Small intestine (tissue), 7 donors: ENCODE results near the gene B4GALNT1. TPM values are rescaled to one million over a fixed set of nuclear protein-coding genes. Genes with fewer than 3 reads are reported as not detected.
"Not testable (repeated sequence)": the region's sequence is repeated elsewhere in the genome, so short reads cannot be mapped to it uniquely, and the experiment has no call there.

ENCODE experiments used
- DNase-seq, 2 donors: peaks; one replicate each; pipeline versions ENCODE4 v3.0.0 to v3.0.0-alpha.2; 2013
- FAIRE-seq: peaks from 2 replicates; lab custom pipeline; 2012; peaks lifted over from hg19 to GRCh38; lab: Jason Lieb, UNC
- H3K27ac ChIP-seq, 3 donors: one replicate each; pipeline ENCODE4 v1.5.1; 2013; ENCODE audit warnings: low read length in 2 of 3, mild to moderate bottlenecking in 2 of 3, control low read depth in 1 of 3, inconsistent platforms in 1 of 3, low read depth in 1 of 3, moderate library complexity in 1 of 3
- H3K27me3 ChIP-seq, 3 donors: one replicate each; pipeline ENCODE4 v1.6.1; 2013; ENCODE audit warnings: low read length in 3 of 3, inconsistent platforms in 1 of 3; ENCODE audit not compliant: control insufficient read depth in 3 of 3, insufficient read depth in 3 of 3
- H3K36me3 ChIP-seq, 3 donors: one replicate each; pipeline ENCODE4 v1.6.1; 2013; ENCODE audit warnings: low read length in 3 of 3, inconsistent platforms in 1 of 3, low read depth in 1 of 3, mild to moderate bottlenecking in 1 of 3, moderate library complexity in 1 of 3; ENCODE audit not compliant: control insufficient read depth in 3 of 3, insufficient read depth in 2 of 3
- H3K4me1 ChIP-seq, 3 donors: one replicate each; pipeline ENCODE4 v1.6.1; 2013; ENCODE audit warnings: low read length in 2 of 3, inconsistent platforms in 1 of 3, low read depth in 1 of 3, mild to moderate bottlenecking in 1 of 3, moderate library complexity in 1 of 3; ENCODE audit not compliant: control insufficient read depth in 3 of 3, insufficient read depth in 2 of 3
- H3K4me3 ChIP-seq, 3 donors: one replicate each; pipeline ENCODE4 v1.5.1; 2013; ENCODE audit warnings: low read length in 3 of 3, control low read depth in 1 of 3, inconsistent platforms in 1 of 3, low read depth in 1 of 3, mild to moderate bottlenecking in 1 of 3, moderate library complexity in 1 of 3
- H3K9me3 ChIP-seq, 2 donors: one replicate each; pipeline ENCODE4 v1.6.1; 2013; ENCODE audit warnings: low read depth in 1 of 2, low read length in 1 of 2; ENCODE audit not compliant: control insufficient read depth in 2 of 2, insufficient read depth in 1 of 2
- WGBS, 3 donors: extraction: QIAGEN DNeasy Blood & Tissue Kit; methylation state at CpG; one replicate each; pipeline ENCODE4 v1.1.7; 2013; 5-methylcytosine and 5-hydroxymethylcytosine counted together
- polyA plus RNA-seq, 4 donors: library from polyadenylated mRNA; stranded (reverse) in 3 of 4; unstranded in 1 of 4; fragments of 200-250 nt in 3 of 4; fragments of 120-200 nt in 1 of 4; gene quantifications; one replicate each; pipeline versions ENCODE4 v1.2.1 to v1.2.3, GENCODE V29; 2013
- donor health status: healthy with polysubstance abuse.
- donor health status: control.
- donor health status: control.
- donor health status: Bipolar disorder and iron deficiency.
- donor health status: healthy.

Gene B4GALNT1
- polyA plus RNA-seq, 4 donors = 0.27 to 2.1 (median 0.95) TPM; not detected in 1

DNA sequence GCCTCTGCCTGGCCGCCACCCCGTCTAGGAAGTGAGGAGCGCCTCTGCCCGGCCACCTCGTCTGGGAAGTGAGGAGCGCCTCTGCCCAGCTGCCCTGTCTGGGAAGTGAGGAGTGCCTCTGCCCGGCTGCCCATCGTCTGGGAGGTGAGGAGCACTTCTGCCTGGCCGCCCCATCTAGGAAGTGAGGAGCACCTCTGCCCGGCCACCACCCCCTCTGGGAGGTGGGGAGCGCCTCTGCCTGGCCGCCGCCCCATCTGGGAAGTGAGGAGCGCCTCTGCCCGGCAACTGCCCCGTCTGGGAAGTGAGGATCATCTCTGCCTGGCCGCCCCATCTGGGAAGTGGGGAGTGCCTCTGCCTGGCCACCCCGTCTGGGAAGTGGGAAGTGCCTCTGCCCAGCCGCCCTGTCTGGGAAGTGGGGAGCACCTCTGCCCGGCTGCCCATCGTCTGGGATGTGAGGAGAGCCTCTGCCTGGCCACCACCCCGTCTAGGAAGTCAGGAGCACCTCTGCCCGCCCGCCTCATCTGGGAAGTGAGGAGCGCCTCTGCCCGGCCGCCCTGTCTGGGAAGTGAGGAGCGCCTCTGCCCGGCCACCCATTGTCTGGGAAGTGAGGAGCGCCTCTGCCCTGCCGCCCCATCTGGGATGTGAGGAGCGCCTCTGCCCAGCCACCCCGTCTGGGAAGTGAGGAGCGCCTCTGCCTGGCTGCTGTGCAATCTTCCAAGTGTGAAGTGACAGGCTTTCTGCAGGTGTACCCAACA, 32.2 kb upstream of the B4GALNT1 start:
- H3K27ac ChIP-seq, H3K36me3 ChIP-seq, DNase-seq, H3K4me3 ChIP-seq, FAIRE-seq, H3K4me1 ChIP-seq, H3K27me3 ChIP-seq, H3K9me3 ChIP-seq: not testable (repeated sequence)
- 89 to 90% (median 89%) methylated on average over 34 of the region's 34 CpGs for WGBS, 3 donors

DNA sequence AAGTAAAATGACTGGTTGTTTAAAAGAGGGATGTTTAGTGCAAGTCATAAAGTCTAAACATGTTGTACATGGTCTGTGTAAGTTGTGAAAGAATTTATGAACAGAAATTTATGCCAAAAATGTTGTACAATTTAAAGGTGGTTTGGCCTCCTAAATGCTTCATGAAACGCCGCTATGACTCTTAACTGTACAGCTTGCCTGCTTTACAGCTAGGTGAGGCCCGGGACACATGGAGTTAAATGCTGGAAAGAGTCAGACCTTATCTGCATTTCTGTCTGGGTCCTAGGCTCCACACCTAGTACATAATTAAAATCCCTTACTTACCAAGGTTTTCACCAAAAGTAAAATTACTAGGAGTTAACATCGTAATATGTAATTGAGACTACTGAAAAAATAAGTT, 28.4 kb upstream of the B4GALNT1 start:
- 85 to 92% (median 88%) methylated on average over 4 of the region's 4 CpGs for WGBS, 3 donors
- FAIRE-seq (no peak), DNase-seq (no peak)
- no peaks in the 10 kb centered on the region for H3K36me3 ChIP-seq
- H3K27ac ChIP-seq = no peak overlapping the region
- H3K27me3 ChIP-seq = peaks cover 0 to 4% (median 0%) of the 10 kb centered on the region in 3 donors
- no peak overlapping the region for H3K4me3 ChIP-seq
- H3K9me3 ChIP-seq = peaks cover 0 to 8% of the 10 kb centered on the region in 2 donors
- H3K4me1 ChIP-seq = no peaks in the 10 kb centered on the region

DNA sequence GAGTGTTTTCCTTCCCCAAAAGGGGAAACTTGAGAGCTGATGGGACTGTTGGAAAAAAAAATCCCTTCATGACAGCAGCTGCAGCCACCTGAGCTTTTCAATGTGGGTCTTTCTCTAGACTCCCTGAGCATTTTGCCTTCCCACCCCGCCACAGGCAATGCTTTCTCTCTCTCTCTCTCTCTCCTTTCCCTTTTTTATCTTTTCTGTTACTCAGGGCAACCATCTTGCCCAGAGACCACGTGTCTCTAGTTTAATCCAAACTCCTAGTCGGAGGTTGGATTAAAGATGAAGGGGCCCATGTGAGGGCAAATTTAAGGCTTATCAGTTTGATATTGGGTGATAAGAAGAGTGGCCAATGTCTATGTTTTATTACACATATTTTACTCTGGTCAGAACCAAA, 25.9 kb upstream of the B4GALNT1 start:
- Histone ChIP-seq H3K27ac (no peak overlapping the region), H3K36me3 (no peaks in the 10 kb centered on the region), H3K4me3 (no peak overlapping the region), H3K4me1 (no peaks in the 10 kb centered on the region), H3K9me3 (peaks cover 0 to 3% of the 10 kb centered on the region in 2 donors), H3K27me3 (peaks cover 0 to 4% (median 0%) of the 10 kb centered on the region in 3 donors)
- 46 to 52% (median 48%) methylated on average over 3 of the region's 3 CpGs for WGBS, 3 donors
- FAIRE-seq = no peak
- no peak for DNase-seq

DNA sequence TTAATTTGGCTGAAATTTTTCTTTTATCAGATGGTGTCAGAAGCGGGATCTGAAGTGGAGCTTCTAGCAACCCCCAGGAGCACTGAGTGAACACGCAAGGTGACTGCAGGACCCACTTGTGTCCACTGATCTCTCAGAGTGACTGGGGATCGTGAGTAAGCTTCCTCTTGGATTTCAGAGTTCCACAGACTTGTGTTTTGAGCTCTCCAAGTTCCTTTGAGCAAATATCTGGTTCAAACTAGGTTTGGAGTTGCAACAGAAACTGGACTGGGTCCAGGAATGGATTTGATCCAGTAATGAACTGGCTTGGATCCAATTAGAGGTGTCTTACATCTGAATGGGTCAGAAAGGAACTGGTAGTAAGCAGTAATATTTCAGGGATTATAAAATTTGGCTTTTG, 24.7 kb upstream of the B4GALNT1 start:
- H3K36me3 ChIP-seq = no peaks in the 10 kb centered on the region
- H3K27me3 ChIP-seq = peaks cover 0 to 4% (median 0%) of the 10 kb centered on the region in 3 donors
- H3K27ac ChIP-seq = no peak overlapping the region
- no peaks in the 10 kb centered on the region for H3K4me1 ChIP-seq
- DNase-seq (no peak), FAIRE-seq (no peak)
- 49 to 57% (median 51%) methylated on average over 3 of the region's 3 CpGs for WGBS, 3 donors
- H3K9me3 ChIP-seq = peaks cover 0 to 3% of the 10 kb centered on the region in 2 donors
- no peak overlapping the region for H3K4me3 ChIP-seq

DNA sequence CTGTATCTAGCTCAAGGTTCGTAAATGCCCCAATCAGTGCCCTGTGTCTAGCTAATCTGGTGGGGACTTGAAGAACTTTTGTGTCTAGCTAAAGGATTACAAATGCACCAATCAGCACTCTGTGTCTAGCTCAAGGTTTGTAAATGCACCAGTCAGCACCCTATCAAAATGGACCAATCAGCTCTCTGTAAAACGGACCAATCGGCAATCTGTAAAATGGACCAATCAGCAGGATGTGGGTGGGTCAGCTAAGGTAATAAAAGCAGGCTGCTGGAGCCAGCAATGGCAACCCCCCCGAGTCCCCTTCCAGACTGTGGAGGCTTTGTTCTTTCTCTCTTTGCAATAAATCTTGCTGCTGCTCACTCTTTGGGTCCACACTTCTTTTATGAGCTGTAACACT, 23.4 kb upstream of the B4GALNT1 start:
- WGBS, 3 donors = 73 to 81% (median 80%) methylated on average over 4 of the region's 4 CpGs
- H3K9me3 ChIP-seq, H3K36me3 ChIP-seq, FAIRE-seq, H3K4me1 ChIP-seq, H3K4me3 ChIP-seq, H3K27me3 ChIP-seq, H3K27ac ChIP-seq, DNase-seq: not testable (repeated sequence)

DNA sequence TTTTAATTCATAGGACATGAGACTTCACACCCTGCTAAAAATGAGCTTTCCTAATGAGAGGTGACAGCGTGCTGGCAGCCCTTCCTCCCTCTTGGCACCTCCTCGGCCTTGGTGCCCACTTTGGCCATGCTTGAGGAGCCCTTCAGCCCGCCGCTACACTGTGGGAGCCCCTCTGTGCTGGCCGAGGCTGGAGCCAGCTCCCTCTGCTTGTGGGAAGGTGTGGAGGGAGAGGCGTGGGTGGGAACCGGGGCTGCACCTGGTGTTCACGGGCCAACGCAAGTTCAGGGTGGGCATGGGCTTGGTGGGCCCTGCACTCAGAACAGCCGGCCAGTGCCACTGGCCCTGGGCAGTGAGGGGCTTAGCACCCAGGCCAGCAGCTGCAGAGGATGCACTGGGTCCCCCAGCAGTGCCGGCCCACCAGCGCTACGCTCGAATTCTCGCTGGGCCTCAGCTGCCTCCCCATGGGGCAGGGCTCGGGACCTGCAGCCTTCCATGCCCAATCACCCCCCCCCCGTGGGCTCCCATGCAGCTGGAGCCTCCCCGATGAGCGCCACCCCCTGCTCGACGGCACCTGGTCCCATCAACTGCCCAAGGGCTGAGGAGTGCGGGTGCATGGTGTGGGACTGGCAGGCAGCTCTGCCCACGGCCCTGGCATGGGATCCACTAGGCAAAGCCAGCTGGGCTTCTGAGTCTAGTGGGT, 22.7 kb upstream of the B4GALNT1 start:
- no peak for DNase-seq
- Histone ChIP-seq H3K27ac (no peak overlapping the region), H3K4me3 (no peak overlapping the region), H3K27me3 (peaks cover 0 to 4% (median 0%) of the 10 kb centered on the region in 3 donors), H3K4me1 (no peaks in the 10 kb centered on the region), H3K36me3 (no peaks in the 10 kb centered on the region), H3K9me3 (peaks cover 0 to 3% of the 10 kb centered on the region in 2 donors)
- WGBS, 3 donors = 79 to 84% (median 81%) methylated on average over 21 to 23 of the region's 23 CpGs
- no peak for FAIRE-seq

DNA sequence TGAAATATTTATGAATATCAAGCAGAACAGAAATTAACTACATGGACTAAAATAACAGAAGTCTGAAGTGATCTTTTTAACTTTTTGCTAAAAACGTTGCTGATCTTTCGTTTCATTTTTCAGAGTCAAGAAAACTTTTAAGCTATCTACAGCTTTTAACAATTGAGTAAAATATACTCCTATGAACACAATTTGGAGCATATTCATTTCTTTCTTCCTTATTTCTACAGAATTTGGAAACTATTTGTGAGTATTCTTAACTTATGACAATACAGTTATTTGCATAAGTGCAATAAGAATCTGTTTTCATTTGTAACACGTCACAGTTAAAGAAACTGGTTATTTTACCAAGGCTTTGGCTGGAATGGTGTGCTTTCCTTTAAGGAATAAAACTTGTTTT, 21.0 kb upstream of the B4GALNT1 start:
- Histone ChIP-seq H3K36me3 (no peaks in the 10 kb centered on the region), H3K27me3 (peaks cover 0 to 4% (median 0%) of the 10 kb centered on the region in 3 donors), H3K4me3 (no peak overlapping the region), H3K27ac (no peak overlapping the region), H3K4me1 (no peaks in the 10 kb centered on the region), H3K9me3 (peaks cover 0 to 3% of the 10 kb centered on the region in 2 donors)
- FAIRE-seq = no peak
- 61 to 67% (median 63%) methylated on average over 3 of the region's 3 CpGs for WGBS, 3 donors
- no peak for DNase-seq

DNA sequence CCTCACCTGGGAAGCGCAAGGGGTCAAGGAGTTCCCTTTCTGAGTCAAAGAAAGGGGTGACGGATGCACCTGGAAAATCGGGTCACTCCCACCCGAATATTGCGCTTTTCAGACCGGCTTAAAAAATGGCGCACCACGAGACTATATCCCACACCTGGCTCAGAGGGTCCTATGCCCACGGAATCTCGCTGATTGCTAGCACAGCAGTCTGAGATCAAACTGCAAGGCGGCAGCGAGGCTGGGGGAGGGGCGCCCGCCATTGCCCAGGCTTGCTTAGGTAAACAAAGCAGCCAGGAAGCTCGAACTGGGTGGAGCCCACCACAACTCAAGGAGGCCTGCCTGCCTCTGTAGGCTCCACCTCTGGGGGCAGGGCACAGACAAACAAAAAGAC, 13.7 kb upstream of the B4GALNT1 start:
- H3K36me3 ChIP-seq, H3K27me3 ChIP-seq, FAIRE-seq, H3K4me3 ChIP-seq, DNase-seq, H3K4me1 ChIP-seq, H3K27ac ChIP-seq: not testable (repeated sequence)
- 90 to 94% (median 93%) methylated on average over 2 to 10 of the region's 15 CpGs for WGBS, 3 donors
- H3K9me3 ChIP-seq = peaks cover 0 to 13% of the 10 kb centered on the region in 2 donors
